Measurements from ENCODE around the gene CACNA2D2. TPM values are rescaled to one million over a fixed set of nuclear protein-coding genes. Genes with fewer than 3 reads are reported as not detected.
A peak's percentile ranks its signal among the peaks of the same experiment; 100 is the strongest.

CACNA2D2 gene
- total RNA-seq, 1 experiment from 2014 or later: 22.0 TPM

DNA sequence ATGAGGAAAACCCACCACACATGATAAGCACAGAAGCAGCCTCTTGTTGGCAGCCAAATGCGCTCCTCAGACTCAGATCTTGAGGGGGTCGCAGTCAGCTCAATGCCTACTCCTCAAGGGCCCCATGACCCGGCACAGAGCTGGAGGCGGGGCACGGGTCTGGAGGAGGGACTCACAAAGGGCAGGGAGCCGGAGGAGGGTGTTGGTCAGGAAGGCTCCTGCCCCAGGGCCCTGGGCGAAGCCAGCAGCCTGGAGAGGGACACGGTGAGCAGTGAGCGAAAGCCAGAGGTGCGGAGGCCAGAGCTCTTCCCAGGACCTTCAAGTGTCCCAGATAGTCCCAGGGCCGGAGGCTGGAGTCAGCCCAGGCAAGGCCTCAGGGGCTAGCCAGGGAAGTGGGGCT lies 9.8 kb downstream of the CACNA2D2 start:
- TF ChIP-seq, protein P1, sequence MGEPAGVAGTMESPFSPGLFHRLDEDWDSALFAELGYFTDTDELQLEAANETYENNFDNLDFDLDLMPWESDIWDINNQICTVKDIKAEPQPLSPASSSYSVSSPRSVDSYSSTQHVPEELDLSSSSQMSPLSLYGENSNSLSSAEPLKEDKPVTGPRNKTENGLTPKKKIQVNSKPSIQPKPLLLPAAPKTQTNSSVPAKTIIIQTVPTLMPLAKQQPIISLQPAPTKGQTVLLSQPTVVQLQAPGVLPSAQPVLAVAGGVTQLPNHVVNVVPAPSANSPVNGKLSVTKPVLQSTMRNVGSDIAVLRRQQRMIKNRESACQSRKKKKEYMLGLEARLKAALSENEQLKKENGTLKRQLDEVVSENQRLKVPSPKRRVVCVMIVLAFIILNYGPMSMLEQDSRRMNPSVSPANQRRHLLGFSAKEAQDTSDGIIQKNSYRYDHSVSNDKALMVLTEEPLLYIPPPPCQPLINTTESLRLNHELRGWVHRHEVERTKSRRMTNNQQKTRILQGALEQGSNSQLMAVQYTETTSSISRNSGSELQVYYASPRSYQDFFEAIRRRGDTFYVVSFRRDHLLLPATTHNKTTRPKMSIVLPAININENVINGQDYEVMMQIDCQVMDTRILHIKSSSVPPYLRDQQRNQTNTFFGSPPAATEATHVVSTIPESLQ (CRISPR knock-in tag; IDR thresholded peaks at IDR 0.05): no peak
- TF ChIP-seq JUN (CRISPR knock-in tag; IDR thresholded peaks at IDR 0.05): no peak
- no peak for TF ChIP-seq FOXK1 (CRISPR knock-in tag; IDR thresholded peaks at IDR 0.05)
- TF ChIP-seq JAZF1 (CRISPR knock-in tag; IDR thresholded peaks at IDR 0.05): no peak
- no peak for TF ChIP-seq TP53 (CRISPR knock-in tag; IDR thresholded peaks at IDR 0.05)
- TF ChIP-seq SOX15 (CRISPR knock-in tag; IDR thresholded peaks at IDR 0.05): no peak
- TF ChIP-seq, protein P2, sequence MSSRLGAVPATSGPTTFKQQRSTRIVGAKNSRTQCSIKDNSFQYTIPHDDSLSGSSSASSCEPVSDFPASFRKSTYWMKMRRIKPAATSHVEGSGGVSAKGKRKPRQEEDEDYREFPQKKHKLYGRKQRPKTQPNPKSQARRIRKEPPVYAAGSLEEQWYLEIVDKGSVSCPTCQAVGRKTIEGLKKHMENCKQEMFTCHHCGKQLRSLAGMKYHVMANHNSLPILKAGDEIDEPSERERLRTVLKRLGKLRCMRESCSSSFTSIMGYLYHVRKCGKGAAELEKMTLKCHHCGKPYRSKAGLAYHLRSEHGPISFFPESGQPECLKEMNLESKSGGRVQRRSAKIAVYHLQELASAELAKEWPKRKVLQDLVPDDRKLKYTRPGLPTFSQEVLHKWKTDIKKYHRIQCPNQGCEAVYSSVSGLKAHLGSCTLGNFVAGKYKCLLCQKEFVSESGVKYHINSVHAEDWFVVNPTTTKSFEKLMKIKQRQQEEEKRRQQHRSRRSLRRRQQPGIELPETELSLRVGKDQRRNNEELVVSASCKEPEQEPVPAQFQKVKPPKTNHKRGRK (CRISPR knock-in tag; IDR thresholded peaks at IDR 0.05; ENCODE audit: borderline replicate concordance): no peak
- no peak for TF ChIP-seq ZNF121 (CRISPR knock-in tag; IDR thresholded peaks at IDR 0.05)
- no peak for TF ChIP-seq ZNF671 (CRISPR knock-in tag; IDR thresholded peaks at IDR 0.05)
- TF ChIP-seq SMAD4 (CRISPR knock-in tag; IDR thresholded peaks at IDR 0.05): no peak
- TF ChIP-seq, protein P3, sequence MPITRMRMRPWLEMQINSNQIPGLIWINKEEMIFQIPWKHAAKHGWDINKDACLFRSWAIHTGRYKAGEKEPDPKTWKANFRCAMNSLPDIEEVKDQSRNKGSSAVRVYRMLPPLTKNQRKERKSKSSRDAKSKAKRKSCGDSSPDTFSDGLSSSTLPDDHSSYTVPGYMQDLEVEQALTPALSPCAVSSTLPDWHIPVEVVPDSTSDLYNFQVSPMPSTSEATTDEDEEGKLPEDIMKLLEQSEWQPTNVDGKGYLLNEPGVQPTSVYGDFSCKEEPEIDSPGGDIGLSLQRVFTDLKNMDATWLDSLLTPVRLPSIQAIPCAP (CRISPR knock-in tag; IDR thresholded peaks at IDR 0.05): no peak
- TF ChIP-seq NFATC4 (CRISPR knock-in tag; IDR thresholded peaks at IDR 0.05): no peak
- no peak for TF ChIP-seq ZNF138 (CRISPR knock-in tag; conservative IDR thresholded peaks at IDR 0.05)
- no peak for TF ChIP-seq ZNF423 (CRISPR knock-in tag; IDR thresholded peaks at IDR 0.05)
- no peak for TF ChIP-seq FOXP1 (CRISPR knock-in tag; IDR thresholded peaks at IDR 0.05; ENCODE audit: borderline replicate concordance)
- CTCF ChIA-PET: interaction anchor here (0.6 to 1.2 kb wide), 3 partner anchors 41 to 1225 kb away, joined by 3 read pairs; no protein-coding TSS in a partner anchor
- POLR2A ChIA-PET: interaction anchor here (0.7 to 1.1 kb wide), 2 partner anchors 9 to 156 kb away, joined by 3 read pairs; no protein-coding TSS in a partner anchor
- Mint-ChIP-seq H3K27ac (no peak overlapping the region), H3K36me3 (no peaks in the 10 kb centered on the region), H3K4me1 (peaks cover 59% of the 10 kb centered on the region), H3K4me3 (no peak overlapping the region), H3K9me3 (no peaks in the 10 kb centered on the region), H3K27me3 (ENCODE audit: low read depth) (peaks cover 8% of the 10 kb centered on the region)
- DNase-seq (ENCODE audit: low spot score) (no peak), ATAC-seq (no peak)

GRCh38 chr3:50493086-50493485 lies 10.3 kb downstream of the CACNA2D2 start:
- no peak overlapping the region for H3K27ac Mint-ChIP-seq
- H3K27me3 Mint-ChIP-seq (ENCODE audit: low read depth): peaks cover 8% of the 10 kb centered on the region
- H3K4me1 Mint-ChIP-seq: peaks cover 55% of the 10 kb centered on the region
- H3K36me3 Mint-ChIP-seq: no peaks in the 10 kb centered on the region
- no peak for DNase-seq (ENCODE audit: low spot score)
- H3K9me3 Mint-ChIP-seq: no peaks in the 10 kb centered on the region
- TF ChIP-seq USF1 (CRISPR knock-in tag; IDR thresholded peaks at IDR 0.05) (peak; percentile 78; the same call in 1 of the 2 replicates), NFYB (CRISPR knock-in tag; conservative IDR thresholded peaks at IDR 0.05; ENCODE audit: low read depth) (peak; percentile 69), MYBL2 (CRISPR knock-in tag; IDR thresholded peaks at IDR 0.05) (no peak), ZNF671 (CRISPR knock-in tag; IDR thresholded peaks at IDR 0.05) (no peak), CBFB (CRISPR knock-in tag; IDR thresholded peaks at IDR 0.05; ENCODE audit: low read depth) (no peak)
- TF ChIP-seq, protein P4, sequence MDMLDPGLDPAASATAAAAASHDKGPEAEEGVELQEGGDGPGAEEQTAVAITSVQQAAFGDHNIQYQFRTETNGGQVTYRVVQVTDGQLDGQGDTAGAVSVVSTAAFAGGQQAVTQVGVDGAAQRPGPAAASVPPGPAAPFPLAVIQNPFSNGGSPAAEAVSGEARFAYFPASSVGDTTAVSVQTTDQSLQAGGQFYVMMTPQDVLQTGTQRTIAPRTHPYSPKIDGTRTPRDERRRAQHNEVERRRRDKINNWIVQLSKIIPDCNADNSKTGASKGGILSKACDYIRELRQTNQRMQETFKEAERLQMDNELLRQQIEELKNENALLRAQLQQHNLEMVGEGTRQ (CRISPR knock-in tag; IDR thresholded peaks at IDR 0.05): peak; percentile 86
- ChIA-PET CTCF (interaction anchor here (1.0 to 1.2 kb wide), 2 partner anchors 42 to 57 kb away, joined by 3 read pairs; no protein-coding TSS in a partner anchor), POLR2A (interaction anchor here (1.1 kb wide), 1 partner anchor 9 kb away, joined by 3 read pairs; no protein-coding TSS in a partner anchor)
- ATAC-seq: no peak
- H3K4me3 Mint-ChIP-seq: no peak overlapping the region
